NCI-H345 treated with DMSO at 0.1 percent for 48 hours (cell line): ENCODE results near the gene TMEM179B.
A peak's percentile ranks its signal among the peaks of the same experiment; 100 is the strongest.

Experiments used
- DNase-seq: peaks from one replicate; lab custom pipeline; 2025; ENCODE audit not compliant: unreplicated experiment; lab: John Stamatoyannopoulos, UW

The TMEM179B gene

GRCh38 chr11:62831520-62832335, 44.5 kb downstream of the TMEM179B start, which contains the start of gene STX5:
TSS of gene STX5 (minus strand) at chr11:62832051. CDS start at chr11:62831243, 808 bp downstream.
- peak; percentile 95 for DNase-seq

GRCh38 chr11:62832336-62833234, 45.4 kb downstream of the TMEM179B start, which contains the start of gene TEX54:
TSS of gene TEX54 (minus strand) at chr11:62832841.
- no peak for DNase-seq

DNA sequence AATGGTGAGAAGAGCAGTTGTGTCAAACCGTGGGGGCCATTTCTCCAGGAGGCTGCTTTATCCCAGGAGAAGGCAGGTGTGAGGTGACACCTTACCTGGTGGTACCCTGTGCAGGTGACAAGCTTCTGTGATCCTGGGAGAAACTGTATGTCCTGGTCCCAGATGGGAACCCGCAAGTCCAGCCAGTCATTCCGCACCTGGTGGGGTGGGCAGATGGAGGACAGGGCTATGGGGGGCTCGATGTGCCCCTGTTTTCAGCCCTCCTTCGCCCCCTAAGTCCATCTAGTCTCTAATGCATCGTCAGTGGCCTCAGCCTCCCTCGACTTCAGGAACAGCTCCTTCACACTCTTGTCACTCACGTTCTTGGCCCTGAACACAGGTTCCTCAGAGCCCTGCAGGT, 48.1 kb downstream of the TMEM179B start:
- DNase-seq: no peak

- peak; percentile 90 for DNase-seq
These were observed 52.1 kb downstream of the TMEM179B start, which contains the start of gene WDR74 for GRCh38 chr11:62839050-62839945. TSS of gene WDR74 (minus strand) at chr11:62839590. CDS start at chr11:62839570, 20 bp downstream.
